IPS DF 6.9 (cell line): ENCODE data around the gene ROR1.

Source experiments
- DNase-seq: peaks from one replicate; pipeline ENCODE4 v3.0.0-alpha.2; 2013; ENCODE audit warnings: low read depth, low spot score
- H3K27ac ChIP-seq: one replicate; pipeline ENCODE4 v1.5.1; 2013; ENCODE audit warnings: low read length, control low read depth
- H3K27me3 ChIP-seq: 2 replicates; pipeline ENCODE4 v1.6.1; 2013; ENCODE audit warnings: mild to moderate bottlenecking, low read length; ENCODE audit not compliant: control insufficient read depth, insufficient read depth
- H3K36me3 ChIP-seq: 2 replicates; pipeline ENCODE4 v1.6.1; 2013; ENCODE audit warnings: low read length; ENCODE audit not compliant: control insufficient read depth, insufficient read depth
- H3K4me1 ChIP-seq: 2 replicates; pipeline ENCODE4 v1.6.1; 2013; ENCODE audit warnings: low read length; ENCODE audit not compliant: control insufficient read depth, insufficient read depth
- H3K4me3 ChIP-seq: 2 replicates; pipeline ENCODE4 v1.5.1; 2013; ENCODE audit warnings: mild to moderate bottlenecking, low read length
- H3K9me3 ChIP-seq: 2 replicates; pipeline ENCODE4 v1.6.1; 2013; ENCODE audit warnings: low read length, inconsistent platforms; ENCODE audit not compliant: control insufficient read depth, insufficient read depth
- WGBS: extraction: QIAGEN DNeasy Blood & Tissue Kit; methylation state at CpG from one replicate; pipeline ENCODE4 v1.1.7; 2013; ENCODE audit warnings: mixed read lengths, missing lambda C conversion rate; ENCODE audit not compliant: insufficient read length, insufficient coverage; 5-methylcytosine and 5-hydroxymethylcytosine counted together

ROR1 gene

DNA sequence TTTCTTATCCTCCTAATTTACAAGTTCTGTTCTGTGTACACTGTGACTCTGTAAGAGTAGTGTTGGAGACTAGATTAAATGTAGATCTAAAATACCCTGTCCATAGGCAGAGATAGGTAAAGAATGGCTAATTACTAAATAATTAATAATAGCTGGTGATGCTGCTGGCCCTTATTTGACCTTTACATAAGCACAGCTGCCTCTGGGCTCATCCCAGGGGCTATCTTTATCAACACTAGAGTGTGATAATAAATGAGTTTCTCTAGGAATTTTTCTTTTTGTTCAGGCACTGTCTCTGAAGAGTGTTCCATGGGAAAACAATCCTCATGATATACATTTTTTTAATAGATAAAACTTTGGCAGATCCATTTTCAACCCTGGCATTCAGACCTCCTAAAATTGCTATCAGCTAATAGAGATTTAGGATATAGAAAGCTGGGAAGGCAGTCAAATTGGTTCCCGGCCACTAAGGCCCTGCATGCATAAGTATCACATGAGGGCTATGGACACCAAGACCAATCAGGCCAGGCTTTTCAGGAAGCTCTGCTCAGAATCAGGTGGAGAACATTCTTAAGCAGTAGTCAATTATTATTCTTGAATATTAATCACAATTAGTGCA is 107.2 kb downstream of the ROR1 start:
- Histone ChIP-seq H3K27me3 (no peaks in the 10 kb centered on the region), H3K36me3 (no peaks in the 10 kb centered on the region), H3K9me3 (no peaks in the 10 kb centered on the region), H3K27ac (no peak overlapping the region), H3K4me1 (peaks cover 9% of the 10 kb centered on the region), H3K4me3 (no peak overlapping the region)
- whole genome bisulfite sequencing: no CpG with 5 or more reads among the region's 1 CpG
- DNase-seq: no peak

DNA sequence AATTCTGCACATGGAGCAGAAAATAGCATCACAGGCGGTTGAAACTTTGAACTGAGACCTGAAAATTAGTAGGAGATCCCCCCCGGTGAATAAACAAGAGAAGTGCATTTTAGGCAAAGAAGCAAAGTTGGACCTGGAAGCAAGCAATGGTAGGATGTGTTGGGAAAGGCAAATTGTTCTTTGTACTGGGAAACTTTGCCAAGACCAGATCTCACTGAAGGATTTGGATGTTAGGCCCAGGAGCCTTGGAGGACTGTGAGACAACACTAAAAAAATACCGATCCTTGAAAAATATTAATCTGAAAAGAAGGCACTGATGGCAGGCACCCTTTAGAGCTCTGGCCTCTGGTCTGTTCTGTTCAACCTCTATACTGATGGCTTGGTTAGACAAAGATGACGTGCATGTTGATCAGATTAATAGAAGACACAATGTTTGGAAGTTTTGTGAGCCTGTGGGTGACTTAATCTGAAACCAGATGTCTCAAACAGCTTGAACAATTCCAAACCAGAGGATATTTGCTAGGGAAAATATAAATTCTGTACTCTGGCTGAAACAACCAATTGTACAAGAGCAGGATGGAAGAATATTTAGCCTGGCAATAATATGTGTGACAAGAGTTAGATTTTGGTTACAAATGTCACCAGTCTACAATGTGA is 108.4 kb downstream of the ROR1 start:
- no CpG with 5 or more reads among the region's 4 CpGs for whole genome bisulfite sequencing
- Histone ChIP-seq H3K9me3 (no peaks in the 10 kb centered on the region), H3K27ac (no peak overlapping the region), H3K27me3 (no peaks in the 10 kb centered on the region), H3K4me3 (no peak overlapping the region), H3K36me3 (no peaks in the 10 kb centered on the region), H3K4me1 (peaks cover 8% of the 10 kb centered on the region)
- DNase-seq: no peak

DNA sequence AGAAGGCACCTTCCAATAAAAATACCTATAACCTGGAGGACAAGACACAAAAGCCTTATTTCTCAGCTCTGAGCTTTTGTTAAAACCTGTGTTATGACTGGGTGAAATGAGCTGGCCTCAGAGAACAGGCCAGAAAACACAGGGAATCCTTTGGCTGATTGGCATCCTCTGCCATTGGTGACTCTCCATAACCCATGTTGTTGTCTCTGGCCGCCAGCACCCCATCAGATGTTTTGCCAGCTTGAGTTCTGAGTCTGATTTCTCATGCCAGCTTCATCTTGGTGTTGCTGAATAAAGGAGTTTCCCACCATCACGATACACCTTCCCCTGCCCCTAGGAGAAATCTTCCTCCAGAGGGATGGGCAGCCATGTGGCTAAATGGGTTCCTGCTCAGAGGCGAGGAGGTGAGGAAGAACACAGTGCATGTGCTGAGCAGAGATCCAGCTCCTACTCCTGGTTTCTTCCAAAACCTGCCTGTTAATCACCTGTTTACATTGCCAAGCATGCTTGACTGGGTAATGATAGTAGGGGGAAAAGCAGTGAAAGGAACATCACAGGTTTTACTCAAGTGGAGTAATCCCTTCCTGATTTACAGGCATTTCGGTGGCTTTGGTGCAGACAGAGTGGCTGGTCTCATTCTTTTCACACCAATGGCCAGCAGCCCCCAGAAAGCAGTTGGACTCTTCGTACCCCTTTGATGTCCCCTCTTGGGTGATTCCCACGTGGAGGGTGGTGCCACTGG is 109.8 kb downstream of the ROR1 start:
- Histone ChIP-seq H3K9me3 (no peaks in the 10 kb centered on the region), H3K4me3 (no peak overlapping the region), H3K4me1 (peaks cover 4% of the 10 kb centered on the region; the same call in 1 of the 2 replicates), H3K36me3 (no peaks in the 10 kb centered on the region), H3K27ac (no peak overlapping the region), H3K27me3 (no peaks in the 10 kb centered on the region)
- WGBS: no CpG with 5 or more reads among the region's 6 CpGs
- no peak for DNase-seq

DNA sequence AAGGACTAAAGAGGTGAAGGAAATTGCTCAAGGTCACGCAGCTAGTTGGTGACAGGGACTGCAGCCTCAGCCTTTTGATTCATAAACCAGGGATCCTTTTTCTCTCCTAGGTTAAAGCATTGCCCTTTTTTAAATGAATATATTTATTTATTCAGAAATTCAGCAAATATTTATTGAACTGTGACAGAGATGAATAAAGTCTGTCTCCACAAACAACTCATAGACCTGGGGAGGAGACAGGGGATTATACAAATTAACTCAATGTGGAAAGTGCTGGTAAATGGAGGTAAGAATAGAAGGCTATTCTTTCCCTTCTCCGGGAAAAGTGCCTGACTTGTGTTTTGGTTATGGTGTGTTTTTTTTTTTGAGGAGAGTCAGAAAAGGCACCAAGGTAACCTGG is 110.7 kb downstream of the ROR1 start:
- H3K36me3 ChIP-seq: no peaks in the 10 kb centered on the region
- no peak overlapping the region for H3K4me3 ChIP-seq
- H3K4me1 ChIP-seq: peaks cover 4% of the 10 kb centered on the region; the same call in 1 of the 2 replicates
- H3K27ac ChIP-seq: no peak overlapping the region
- DNase-seq: no peak
- no CpG with 5 or more reads among the region's 2 CpGs for WGBS
- H3K9me3 ChIP-seq: no peaks in the 10 kb centered on the region
- no peaks in the 10 kb centered on the region for H3K27me3 ChIP-seq

DNA sequence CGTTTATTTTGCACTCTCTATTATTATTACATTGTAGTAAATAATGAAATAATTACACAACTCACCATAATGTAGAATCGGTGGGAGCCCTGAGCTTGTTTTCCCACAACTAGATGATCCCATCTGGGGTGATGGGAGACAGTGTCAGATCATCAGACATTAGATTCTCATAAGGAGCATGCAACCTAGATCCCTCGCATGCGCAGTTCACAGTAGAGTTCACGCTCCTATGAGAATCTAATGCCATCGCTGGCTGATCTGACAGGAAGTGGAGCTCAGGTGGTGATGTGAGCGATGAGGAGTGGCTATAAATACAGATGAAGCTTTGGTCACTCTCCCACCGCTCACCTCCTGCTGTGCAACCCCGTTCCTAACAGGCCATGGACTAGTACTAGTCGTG is 112.1 kb downstream of the ROR1 start:
- WGBS: no CpG with 5 or more reads among the region's 10 CpGs
- no peak for DNase-seq
- Histone ChIP-seq H3K36me3 (no peaks in the 10 kb centered on the region), H3K9me3 (no peaks in the 10 kb centered on the region), H3K27ac (no peak overlapping the region), H3K27me3 (no peaks in the 10 kb centered on the region), H3K4me1 (peaks cover 4% of the 10 kb centered on the region; the same call in 1 of the 2 replicates), H3K4me3 (no peak overlapping the region)

DNA sequence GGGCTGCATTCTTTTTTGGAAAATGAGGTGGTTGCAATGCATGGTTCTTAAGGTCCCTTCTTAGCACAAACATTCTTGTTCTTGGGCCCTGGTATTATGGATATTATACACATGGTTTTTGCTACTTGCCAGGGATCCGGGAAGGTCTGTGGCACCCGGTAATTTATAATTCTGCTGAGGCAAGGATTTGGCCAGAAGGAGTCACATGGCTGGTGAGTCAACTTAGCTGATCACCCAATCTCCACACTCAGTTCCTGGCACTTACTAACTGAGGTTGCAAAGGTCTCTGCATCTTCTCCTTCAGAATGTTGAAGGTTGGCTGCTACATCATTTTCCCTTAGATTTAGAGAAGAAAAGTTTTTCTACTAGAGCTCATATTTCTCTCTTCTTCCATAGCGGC is 112.5 kb downstream of the ROR1 start:
- DNase-seq: no peak
- Histone ChIP-seq H3K4me1 (peaks cover 4% of the 10 kb centered on the region; the same call in 1 of the 2 replicates), H3K27me3 (no peaks in the 10 kb centered on the region), H3K9me3 (no peaks in the 10 kb centered on the region), H3K4me3 (no peak overlapping the region), H3K27ac (no peak overlapping the region), H3K36me3 (no peaks in the 10 kb centered on the region)
- WGBS: no CpG with 5 or more reads among the region's 3 CpGs

DNA sequence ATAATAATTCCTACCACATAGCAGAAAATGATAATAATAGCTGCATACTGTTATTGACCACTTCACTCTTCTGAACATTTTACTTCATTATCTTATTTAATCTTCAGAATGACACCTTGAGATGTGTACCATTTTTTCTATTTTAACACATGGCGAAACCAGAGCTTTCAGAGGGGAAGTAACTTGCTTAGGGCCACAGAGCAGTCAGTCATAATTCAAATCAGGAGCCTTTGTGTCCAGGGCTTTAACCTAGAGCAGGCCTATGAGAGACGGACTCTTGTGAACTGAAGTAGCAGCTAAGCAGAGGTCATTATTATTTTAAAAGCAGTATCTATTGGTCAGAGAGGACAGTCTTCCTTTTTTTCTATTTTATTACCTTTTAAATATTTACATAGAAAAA is 114.0 kb downstream of the ROR1 start:
- WGBS: no CpG with 5 or more reads among the region's 2 CpGs
- no peak for DNase-seq

DNA sequence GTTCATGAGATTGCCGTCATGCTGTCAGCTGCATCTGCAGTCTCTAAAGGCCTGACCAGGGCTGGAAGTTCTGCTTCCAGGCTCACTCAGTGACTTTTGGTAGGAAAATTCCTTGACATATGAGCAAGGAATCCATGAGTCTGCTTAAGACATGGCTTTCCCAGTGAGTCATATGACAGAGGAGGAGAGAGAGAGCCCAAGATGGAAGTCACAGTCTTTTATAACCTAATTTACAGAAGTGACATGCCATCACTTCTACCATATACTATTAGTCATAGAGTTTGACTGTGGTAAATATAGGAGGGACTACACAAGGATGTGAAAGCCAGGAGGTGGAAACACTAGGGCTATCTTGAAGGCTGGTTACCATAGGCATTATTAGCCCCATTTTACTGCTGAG is 115.2 kb downstream of the ROR1 start:
- Histone ChIP-seq H3K4me3 (no peak overlapping the region), H3K36me3 (no peaks in the 10 kb centered on the region), H3K9me3 (no peaks in the 10 kb centered on the region), H3K27ac (no peak overlapping the region), H3K4me1 (peaks cover 4% of the 10 kb centered on the region; the same call in 1 of the 2 replicates), H3K27me3 (no peaks in the 10 kb centered on the region)
- no peak for DNase-seq
- no CpG with 5 or more reads among the region's 1 CpG for WGBS

More for the DNA sequence above, 114.0 kb downstream of the ROR1 start:
- H3K4me3 ChIP-seq: no peak overlapping the region
- H3K27ac ChIP-seq: no peak overlapping the region
- H3K36me3 ChIP-seq: no peaks in the 10 kb centered on the region
- H3K27me3 ChIP-seq: no peaks in the 10 kb centered on the region
- no peaks in the 10 kb centered on the region for H3K9me3 ChIP-seq
- peaks cover 4% of the 10 kb centered on the region; the same call in 1 of the 2 replicates for H3K4me1 ChIP-seq

DNA sequence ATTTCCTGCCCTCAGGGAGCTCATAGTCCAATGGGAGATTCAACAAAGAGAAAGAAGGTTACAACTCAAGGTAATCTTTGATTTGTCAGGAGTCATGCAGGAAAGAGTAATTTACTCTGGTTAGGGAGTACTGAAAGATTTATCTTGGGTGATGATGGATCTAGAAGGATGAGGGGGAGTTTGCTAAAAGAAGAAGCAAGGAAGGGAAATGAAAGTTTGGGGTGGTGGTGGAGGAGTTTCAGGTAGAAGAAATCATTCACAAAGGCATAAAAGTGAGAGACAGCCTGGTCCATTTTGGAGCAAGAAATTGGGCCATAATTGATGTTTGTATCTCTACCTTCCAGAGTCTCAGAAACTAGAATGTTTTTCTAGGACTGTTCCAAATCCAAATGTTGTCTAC is 116.7 kb downstream of the ROR1 start:
- Histone ChIP-seq H3K9me3 (no peaks in the 10 kb centered on the region), H3K36me3 (no peaks in the 10 kb centered on the region), H3K27ac (no peak overlapping the region), H3K27me3 (no peaks in the 10 kb centered on the region), H3K4me1 (peaks cover 2% of the 10 kb centered on the region; the same call in 1 of the 2 replicates), H3K4me3 (no peak overlapping the region)
- no peak for DNase-seq

DNA sequence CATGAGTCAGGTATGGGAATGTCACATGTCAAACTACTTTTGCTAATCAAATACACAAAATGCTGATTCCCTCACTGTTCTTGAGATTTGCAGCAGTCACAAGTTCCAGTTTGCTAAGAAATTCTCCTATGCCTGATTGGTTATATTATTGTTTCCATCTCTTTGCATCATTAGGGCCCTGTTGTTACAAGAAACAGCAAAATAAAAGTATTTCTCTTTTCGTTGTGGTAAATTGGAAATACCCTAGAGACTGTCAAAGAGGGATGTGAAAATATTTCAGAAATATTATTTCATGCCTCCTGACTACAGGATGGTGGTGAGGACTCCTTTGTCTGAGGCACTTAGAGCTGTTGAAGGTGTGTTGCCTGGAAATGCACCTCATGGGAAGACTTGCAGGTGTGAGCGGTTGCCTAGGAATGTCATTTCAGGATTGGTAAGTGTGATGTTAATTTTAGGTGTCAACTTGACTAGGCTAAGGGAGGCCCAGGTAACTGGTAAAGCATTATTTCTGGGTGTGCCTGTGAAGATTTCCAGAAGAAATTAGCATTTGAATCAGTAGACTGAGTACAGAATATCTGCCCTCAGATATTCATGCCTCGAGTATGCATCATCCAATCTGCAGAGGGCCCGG is 117.4 kb downstream of the ROR1 start:
- Histone ChIP-seq H3K36me3 (no peaks in the 10 kb centered on the region), H3K4me3 (no peak overlapping the region), H3K27ac (no peak overlapping the region), H3K27me3 (no peaks in the 10 kb centered on the region), H3K4me1 (peaks cover 2% of the 10 kb centered on the region; the same call in 1 of the 2 replicates), H3K9me3 (no peaks in the 10 kb centered on the region)
- no peak for DNase-seq
- WGBS: no CpG with 5 or more reads among the region's 4 CpGs
